WTC11 (cell line): ENCODE data around the gene NHLRC2. TPM values are rescaled to one million over a fixed set of nuclear protein-coding genes. Genes with fewer than 3 reads are reported as not detected.

Experiments used
- ATAC-seq: fragments of 200-7000 bp; cut with Tn5 transposase; 2 replicates; pipeline ENCODE4 v1.10.0; 2021; ENCODE audit warnings: mild to moderate bottlenecking, moderate library complexity
- CTCF ChIA-PET: fragments of 300-600 bp; sonication (Branson Sonifier 250); formaldehyde crosslinking; loops from one replicate; lab custom pipeline; 2021; ENCODE audit warnings: antibody characterized with exemption; lab: Charles Lee
- POLR2A ChIA-PET: fragments of 350-600 bp; sonication (Branson Sonifier 250); formaldehyde crosslinking; loops from one replicate; lab custom pipeline; 2021; ENCODE audit warnings: antibody characterized with exemption; lab: Charles Lee
- DNase-seq: peaks from one replicate; pipeline ENCODE4 v3.0.0; 2021; ENCODE audit warnings: low spot score
- H3K27ac Mint-ChIP-seq: 2 replicates; pipeline ENCODE4 v1.8.0; 2021; ENCODE audit warnings: mixed read lengths
- H3K27me3 Mint-ChIP-seq: 2 replicates; pipeline ENCODE4 v1.8.0; 2021; ENCODE audit warnings: low read depth, mild to moderate bottlenecking, moderate library complexity, mixed read lengths
- H3K36me3 Mint-ChIP-seq: 2 replicates; pipeline ENCODE4 v1.8.0; 2021; ENCODE audit warnings: mixed read lengths
- H3K4me1 Mint-ChIP-seq: 2 replicates; pipeline ENCODE4 v1.8.0; 2022; ENCODE audit warnings: mixed read lengths
- H3K4me3 Mint-ChIP-seq: 2 replicates; pipeline ENCODE4 v1.8.0; 2021; ENCODE audit warnings: mild to moderate bottlenecking, moderate library complexity, mixed read lengths
- H3K9me3 Mint-ChIP-seq: 2 replicates; pipeline ENCODE4 v1.8.0; 2021; ENCODE audit warnings: mixed read lengths
- GABPB1 ChIP-seq: sonication (generic); formaldehyde crosslinking; IDR thresholded peaks from 2 replicates; pipeline ENCODE4 v1.8.1; 2023; ENCODE audit warnings: mild to moderate bottlenecking, missing genetic modification reagents
- JUN ChIP-seq: sonication (generic); formaldehyde crosslinking; IDR thresholded peaks from 2 replicates; pipeline ENCODE4 v1.8.0; 2023; ENCODE audit warnings: mild to moderate bottlenecking, missing genetic modification reagents
- NFYB ChIP-seq: sonication (generic); formaldehyde crosslinking; conservative IDR thresholded peaks from 2 replicates; pipeline ENCODE4 v1.8.0; 2022; ENCODE audit warnings: low read depth, missing genetic modification reagents
- PRRX2 ChIP-seq: fragments of 250-450 bp; sonication (Bioruptor Pico); IDR thresholded peaks from 2 replicates; pipeline ENCODE4 v1.8.0; 2021; ENCODE audit warnings: mild to moderate bottlenecking
- SOX15 ChIP-seq: fragments of 250-450 bp; sonication (Bioruptor Pico); IDR thresholded peaks from 2 replicates; pipeline ENCODE4 v1.9.0; 2021; ENCODE audit warnings: mild to moderate bottlenecking
- ZNF138 ChIP-seq: sonication (generic); formaldehyde crosslinking; conservative IDR thresholded peaks from 2 replicates; pipeline ENCODE4 v1.8.1; 2022; ENCODE audit warnings: mild to moderate bottlenecking, moderate library complexity, missing genetic modification reagents
- ZNF232 ChIP-seq: sonication (generic); formaldehyde crosslinking; IDR thresholded peaks from 2 replicates; pipeline ENCODE4 v1.8.0; 2022; ENCODE audit warnings: mild to moderate bottlenecking, missing genetic modification reagents
- total RNA-seq: library from RNA; stranded (reverse); gene quantifications from 3 replicates; pipeline ENCODE4 v1.2.3, GENCODE V29; 2021
- TF ChIP-seq, protein P1 (sequence below): fragments of 250-450 bp; sonication (Bioruptor Pico); IDR thresholded peaks from 2 replicates; pipeline ENCODE4 v1.8.0; 2021; ENCODE audit warnings: mild to moderate bottlenecking
- TF ChIP-seq, protein P2 (sequence below): fragments of 250-450 bp; sonication (Bioruptor Pico); IDR thresholded peaks from 2 replicates; pipeline ENCODE4 v2.1.2; 2022; ENCODE audit warnings: mild to moderate bottlenecking, moderate library complexity
- TF ChIP-seq, protein P3 (sequence below): sonication (generic); formaldehyde crosslinking; IDR thresholded peaks from 2 replicates; pipeline ENCODE4 v1.8.1; 2023; ENCODE audit warnings: mild to moderate bottlenecking, missing genetic modification reagents
- TF ChIP-seq, protein P4 (sequence below): sonication (generic); formaldehyde crosslinking; IDR thresholded peaks from 2 replicates; pipeline ENCODE4 v1.8.1; 2022; ENCODE audit warnings: low read depth, missing genetic modification reagents, borderline replicate concordance
- TF ChIP-seq, protein P5 (sequence below): sonication (generic); formaldehyde crosslinking; IDR thresholded peaks from 2 replicates; pipeline ENCODE4 v1.8.1; 2023; ENCODE audit warnings: mild to moderate bottlenecking, moderate library complexity, missing genetic modification reagents
- TF ChIP-seq, protein P6 (sequence below): sonication (generic); formaldehyde crosslinking; IDR thresholded peaks from 2 replicates; pipeline ENCODE4 v1.8.0; 2023; ENCODE audit warnings: missing genetic modification reagents, mild to moderate bottlenecking, borderline replicate concordance

Gene NHLRC2
- total RNA-seq, 1 experiment from 2014 or later, result 37.9 TPM

DNA sequence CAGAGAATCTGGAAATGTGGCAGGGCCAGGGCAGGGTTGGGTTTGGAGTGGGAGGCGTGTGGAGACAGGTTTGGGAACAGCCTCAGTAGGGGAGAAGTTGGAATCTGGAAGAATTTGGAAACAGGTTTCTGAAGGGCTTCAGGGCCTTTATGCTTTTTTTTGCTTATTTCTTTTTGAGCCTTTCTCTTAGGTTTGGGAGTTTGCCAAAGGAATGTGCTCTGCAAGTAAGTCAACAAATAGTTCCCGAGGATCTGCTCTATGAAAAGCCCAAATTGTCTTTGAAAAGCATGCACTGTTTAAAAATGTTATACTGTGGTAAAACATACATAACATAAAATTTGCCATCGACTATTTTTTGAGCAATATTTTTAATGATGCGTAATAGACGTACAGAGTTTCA lies 102.6 kb downstream of the NHLRC2 start:
- H3K27me3 Mint-ChIP-seq, result no peaks in the 10 kb centered on the region
- ChIA-PET CTCF (no interaction called here), POLR2A (no interaction called here)
- H3K4me3 Mint-ChIP-seq, result no peak overlapping the region
- H3K4me1 Mint-ChIP-seq, result 0 out of 2 replicates have a peak, but pooled peaks cover 3% of the 10 kb centered on the region
- no peak overlapping the region for H3K27ac Mint-ChIP-seq
- peaks cover 13% of the 10 kb centered on the region for H3K9me3 Mint-ChIP-seq
- ATAC-seq, result no peak
- TF ChIP-seq, protein P1, sequence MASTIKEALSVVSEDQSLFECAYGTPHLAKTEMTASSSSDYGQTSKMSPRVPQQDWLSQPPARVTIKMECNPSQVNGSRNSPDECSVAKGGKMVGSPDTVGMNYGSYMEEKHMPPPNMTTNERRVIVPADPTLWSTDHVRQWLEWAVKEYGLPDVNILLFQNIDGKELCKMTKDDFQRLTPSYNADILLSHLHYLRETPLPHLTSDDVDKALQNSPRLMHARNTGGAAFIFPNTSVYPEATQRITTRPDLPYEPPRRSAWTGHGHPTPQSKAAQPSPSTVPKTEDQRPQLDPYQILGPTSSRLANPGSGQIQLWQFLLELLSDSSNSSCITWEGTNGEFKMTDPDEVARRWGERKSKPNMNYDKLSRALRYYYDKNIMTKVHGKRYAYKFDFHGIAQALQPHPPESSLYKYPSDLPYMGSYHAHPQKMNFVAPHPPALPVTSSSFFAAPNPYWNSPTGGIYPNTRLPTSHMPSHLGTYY (CRISPR knock-in tag), result no peak
- no peak for TF ChIP-seq ZNF138 (CRISPR knock-in tag)
- TF ChIP-seq, protein P2, sequence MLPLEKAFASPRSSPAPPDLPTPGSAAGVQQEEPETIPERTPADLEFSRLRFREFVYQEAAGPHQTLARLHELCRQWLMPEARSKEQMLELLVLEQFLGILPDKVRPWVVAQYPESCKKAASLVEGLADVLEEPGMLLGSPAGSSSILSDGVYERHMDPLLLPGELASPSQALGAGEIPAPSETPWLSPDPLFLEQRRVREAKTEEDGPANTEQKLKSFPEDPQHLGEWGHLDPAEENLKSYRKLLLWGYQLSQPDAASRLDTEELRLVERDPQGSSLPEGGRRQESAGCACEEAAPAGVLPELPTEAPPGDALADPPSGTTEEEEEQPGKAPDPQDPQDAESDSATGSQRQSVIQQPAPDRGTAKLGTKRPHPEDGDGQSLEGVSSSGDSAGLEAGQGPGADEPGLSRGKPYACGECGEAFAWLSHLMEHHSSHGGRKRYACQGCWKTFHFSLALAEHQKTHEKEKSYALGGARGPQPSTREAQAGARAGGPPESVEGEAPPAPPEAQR (CRISPR knock-in tag), result no peak
- TF ChIP-seq, all 79 proteins: peak for 0
- no peaks in the 10 kb centered on the region for H3K36me3 Mint-ChIP-seq
- no peak for DNase-seq

DNA sequence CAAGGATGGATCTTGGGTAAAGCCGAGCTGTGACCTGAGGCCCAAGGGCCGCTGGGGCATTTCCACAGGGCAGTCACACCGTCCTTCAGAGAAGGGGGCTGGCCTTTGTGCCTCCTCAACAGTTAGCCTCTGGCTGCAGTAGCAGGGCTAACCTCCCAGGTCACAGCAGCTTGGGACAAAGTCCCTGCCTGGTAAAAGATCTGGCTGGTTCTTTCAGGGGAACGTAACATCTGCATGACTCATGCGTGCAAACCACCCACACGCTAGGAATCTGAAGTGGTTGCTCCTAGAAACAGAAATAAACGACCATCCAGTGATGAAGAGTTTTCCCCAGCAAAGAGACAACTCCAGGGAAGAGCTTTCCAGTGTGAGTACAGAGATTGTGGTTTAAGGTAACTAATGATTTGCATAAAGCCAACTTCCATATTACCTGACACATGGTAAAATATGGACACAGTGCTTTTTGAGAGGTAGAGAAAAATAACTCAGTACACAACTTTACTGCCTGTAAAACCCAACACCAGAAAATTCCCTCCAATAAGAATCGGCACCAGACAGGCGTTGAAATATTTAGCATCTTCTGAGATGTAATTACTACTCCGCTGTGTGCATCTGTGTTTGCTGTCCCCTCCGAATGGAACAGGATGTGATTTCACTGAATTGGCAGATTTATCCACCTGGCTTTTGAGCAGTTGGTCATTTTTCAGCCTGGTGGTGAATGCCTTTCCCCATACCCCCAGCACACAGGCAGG lies 104.3 kb downstream of the NHLRC2 start:
- TF ChIP-seq JUN (no peak), PRRX2 (CRISPR knock-in tag) (no peak), GABPB1 (CRISPR knock-in tag) (peak; percentile 52; the same call in 1 of the 2 replicates)
- TF ChIP-seq, protein P3, sequence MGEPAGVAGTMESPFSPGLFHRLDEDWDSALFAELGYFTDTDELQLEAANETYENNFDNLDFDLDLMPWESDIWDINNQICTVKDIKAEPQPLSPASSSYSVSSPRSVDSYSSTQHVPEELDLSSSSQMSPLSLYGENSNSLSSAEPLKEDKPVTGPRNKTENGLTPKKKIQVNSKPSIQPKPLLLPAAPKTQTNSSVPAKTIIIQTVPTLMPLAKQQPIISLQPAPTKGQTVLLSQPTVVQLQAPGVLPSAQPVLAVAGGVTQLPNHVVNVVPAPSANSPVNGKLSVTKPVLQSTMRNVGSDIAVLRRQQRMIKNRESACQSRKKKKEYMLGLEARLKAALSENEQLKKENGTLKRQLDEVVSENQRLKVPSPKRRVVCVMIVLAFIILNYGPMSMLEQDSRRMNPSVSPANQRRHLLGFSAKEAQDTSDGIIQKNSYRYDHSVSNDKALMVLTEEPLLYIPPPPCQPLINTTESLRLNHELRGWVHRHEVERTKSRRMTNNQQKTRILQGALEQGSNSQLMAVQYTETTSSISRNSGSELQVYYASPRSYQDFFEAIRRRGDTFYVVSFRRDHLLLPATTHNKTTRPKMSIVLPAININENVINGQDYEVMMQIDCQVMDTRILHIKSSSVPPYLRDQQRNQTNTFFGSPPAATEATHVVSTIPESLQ (CRISPR knock-in tag), result no peak
- TF ChIP-seq, protein P4, sequence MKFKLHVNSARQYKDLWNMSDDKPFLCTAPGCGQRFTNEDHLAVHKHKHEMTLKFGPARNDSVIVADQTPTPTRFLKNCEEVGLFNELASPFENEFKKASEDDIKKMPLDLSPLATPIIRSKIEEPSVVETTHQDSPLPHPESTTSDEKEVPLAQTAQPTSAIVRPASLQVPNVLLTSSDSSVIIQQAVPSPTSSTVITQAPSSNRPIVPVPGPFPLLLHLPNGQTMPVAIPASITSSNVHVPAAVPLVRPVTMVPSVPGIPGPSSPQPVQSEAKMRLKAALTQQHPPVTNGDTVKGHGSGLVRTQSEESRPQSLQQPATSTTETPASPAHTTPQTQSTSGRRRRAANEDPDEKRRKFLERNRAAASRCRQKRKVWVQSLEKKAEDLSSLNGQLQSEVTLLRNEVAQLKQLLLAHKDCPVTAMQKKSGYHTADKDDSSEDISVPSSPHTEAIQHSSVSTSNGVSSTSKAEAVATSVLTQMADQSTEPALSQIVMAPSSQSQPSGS, result no peak
- H3K4me3 Mint-ChIP-seq, result no peak overlapping the region
- DNase-seq, result no peak
- H3K27me3 Mint-ChIP-seq, result no peaks in the 10 kb centered on the region
- POLR2A ChIA-PET, result no interaction called here
- H3K9me3 Mint-ChIP-seq, result peaks cover 8% of the 10 kb centered on the region
- no peak overlapping the region for H3K27ac Mint-ChIP-seq
- 0 out of 2 replicates have a peak, but pooled peaks cover 3% of the 10 kb centered on the region for H3K4me1 Mint-ChIP-seq
- no peaks in the 10 kb centered on the region for H3K36me3 Mint-ChIP-seq
- CTCF ChIA-PET, result no interaction called here
- no peak for ATAC-seq

DNA sequence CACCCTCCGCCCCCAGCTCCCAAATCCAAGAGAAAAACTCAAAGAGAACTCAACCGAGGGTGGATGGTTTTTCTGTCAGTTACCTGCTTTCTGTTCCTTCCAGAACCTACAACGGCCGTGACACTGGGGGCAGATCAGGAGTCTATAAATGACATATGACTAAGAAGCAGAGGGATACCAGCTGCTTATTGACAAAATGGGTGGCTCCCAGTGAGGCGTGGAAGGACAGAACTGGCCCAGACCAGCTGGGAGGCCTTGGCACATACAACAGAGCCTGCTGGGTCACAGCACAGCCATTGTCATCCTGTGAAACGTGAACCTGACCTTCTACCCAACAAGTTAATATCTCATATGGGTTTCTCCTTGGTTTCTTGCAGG lies 104.9 kb downstream of the NHLRC2 start:
- Mint-ChIP-seq H3K9me3 (peaks cover 5% of the 10 kb centered on the region), H3K27ac (no peak overlapping the region), H3K4me3 (no peak overlapping the region), H3K36me3 (no peaks in the 10 kb centered on the region), H3K27me3 (no peaks in the 10 kb centered on the region), H3K4me1 (0 out of 2 replicates have a peak, but pooled peaks cover 3% of the 10 kb centered on the region)
- no peak for ATAC-seq
- no peak for DNase-seq
- POLR2A ChIA-PET, result no interaction called here
- TF ChIP-seq NFYB (CRISPR knock-in tag) (no peak), ZNF232 (CRISPR knock-in tag) (no peak), SOX15 (CRISPR knock-in tag) (no peak)
- TF ChIP-seq, protein P5, sequence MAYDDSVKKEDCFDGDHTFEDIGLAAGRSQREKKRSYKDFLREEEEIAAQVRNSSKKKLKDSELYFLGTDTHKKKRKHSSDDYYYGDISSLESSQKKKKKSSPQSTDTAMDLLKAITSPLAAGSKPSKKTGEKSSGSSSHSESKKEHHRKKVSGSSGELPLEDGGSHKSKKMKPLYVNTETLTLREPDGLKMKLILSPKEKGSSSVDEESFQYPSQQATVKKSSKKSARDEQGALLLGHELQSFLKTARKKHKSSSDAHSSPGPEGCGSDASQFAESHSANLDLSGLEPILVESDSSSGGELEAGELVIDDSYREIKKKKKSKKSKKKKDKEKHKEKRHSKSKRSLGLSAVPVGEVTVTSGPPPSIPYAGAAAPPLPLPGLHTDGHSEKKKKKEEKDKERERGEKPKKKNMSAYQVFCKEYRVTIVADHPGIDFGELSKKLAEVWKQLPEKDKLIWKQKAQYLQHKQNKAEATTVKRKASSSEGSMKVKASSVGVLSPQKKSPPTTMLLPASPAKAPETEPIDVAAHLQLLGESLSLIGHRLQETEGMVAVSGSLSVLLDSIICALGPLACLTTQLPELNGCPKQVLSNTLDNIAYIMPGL (CRISPR knock-in tag), result no peak
- TF ChIP-seq, protein P6, sequence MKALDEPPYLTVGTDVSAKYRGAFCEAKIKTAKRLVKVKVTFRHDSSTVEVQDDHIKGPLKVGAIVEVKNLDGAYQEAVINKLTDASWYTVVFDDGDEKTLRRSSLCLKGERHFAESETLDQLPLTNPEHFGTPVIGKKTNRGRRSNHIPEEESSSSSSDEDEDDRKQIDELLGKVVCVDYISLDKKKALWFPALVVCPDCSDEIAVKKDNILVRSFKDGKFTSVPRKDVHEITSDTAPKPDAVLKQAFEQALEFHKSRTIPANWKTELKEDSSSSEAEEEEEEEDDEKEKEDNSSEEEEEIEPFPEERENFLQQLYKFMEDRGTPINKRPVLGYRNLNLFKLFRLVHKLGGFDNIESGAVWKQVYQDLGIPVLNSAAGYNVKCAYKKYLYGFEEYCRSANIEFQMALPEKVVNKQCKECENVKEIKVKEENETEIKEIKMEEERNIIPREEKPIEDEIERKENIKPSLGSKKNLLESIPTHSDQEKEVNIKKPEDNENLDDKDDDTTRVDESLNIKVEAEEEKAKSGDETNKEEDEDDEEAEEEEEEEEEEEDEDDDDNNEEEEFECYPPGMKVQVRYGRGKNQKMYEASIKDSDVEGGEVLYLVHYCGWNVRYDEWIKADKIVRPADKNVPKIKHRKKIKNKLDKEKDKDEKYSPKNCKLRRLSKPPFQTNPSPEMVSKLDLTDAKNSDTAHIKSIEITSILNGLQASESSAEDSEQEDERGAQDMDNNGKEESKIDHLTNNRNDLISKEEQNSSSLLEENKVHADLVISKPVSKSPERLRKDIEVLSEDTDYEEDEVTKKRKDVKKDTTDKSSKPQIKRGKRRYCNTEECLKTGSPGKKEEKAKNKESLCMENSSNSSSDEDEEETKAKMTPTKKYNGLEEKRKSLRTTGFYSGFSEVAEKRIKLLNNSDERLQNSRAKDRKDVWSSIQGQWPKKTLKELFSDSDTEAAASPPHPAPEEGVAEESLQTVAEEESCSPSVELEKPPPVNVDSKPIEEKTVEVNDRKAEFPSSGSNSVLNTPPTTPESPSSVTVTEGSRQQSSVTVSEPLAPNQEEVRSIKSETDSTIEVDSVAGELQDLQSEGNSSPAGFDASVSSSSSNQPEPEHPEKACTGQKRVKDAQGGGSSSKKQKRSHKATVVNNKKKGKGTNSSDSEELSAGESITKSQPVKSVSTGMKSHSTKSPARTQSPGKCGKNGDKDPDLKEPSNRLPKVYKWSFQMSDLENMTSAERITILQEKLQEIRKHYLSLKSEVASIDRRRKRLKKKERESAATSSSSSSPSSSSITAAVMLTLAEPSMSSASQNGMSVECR (CRISPR knock-in tag), result no peak
- CTCF ChIA-PET, result interaction anchor here (0.7 kb wide), 1 partner anchor 43 kb away, joined by 3 read pairs; no protein-coding TSS in a partner anchor
